HEK293T (cell line): ENCODE data around the gene ESR1.

Experiments
- BHLHE40 ChIP-seq: fragments of 450-650 bp; IDR thresholded peaks from 2 replicates; pipeline ENCODE4 v1.6.1; 2016; ENCODE audit warnings: mild to moderate bottlenecking, moderate library complexity, borderline replicate concordance
- CTBP1 ChIP-seq: fragments of 450-650 bp; IDR thresholded peaks from 2 replicates; pipeline ENCODE4 v1.6.1; 2016; ENCODE audit warnings: borderline replicate concordance
- FOXA1 ChIP-seq: fragments of 450-650 bp; IDR thresholded peaks from 2 replicates; pipeline ENCODE4 v1.6.1; 2016; ENCODE audit warnings: mild to moderate bottlenecking
- FOXK2 ChIP-seq: fragments of 450-650 bp; IDR thresholded peaks from 2 replicates; pipeline ENCODE4 v1.6.1; 2016; ENCODE audit warnings: mild to moderate bottlenecking
- FOXM1 ChIP-seq: fragments of 450-650 bp; IDR thresholded peaks from 2 replicates; pipeline ENCODE4 v1.6.1; 2017; ENCODE audit warnings: mild to moderate bottlenecking, borderline replicate concordance
- HDGF ChIP-seq: fragments of 450-650 bp; IDR thresholded peaks from 2 replicates; pipeline ENCODE4 v1.6.1; 2017; ENCODE audit warnings: antibody characterized with exemption, borderline replicate concordance
- L3MBTL2 ChIP-seq: fragments of 450-650 bp; conservative IDR thresholded peaks from 2 replicates; pipeline ENCODE4 v1.6.1; 2016; ENCODE audit warnings: mild to moderate bottlenecking
- LEF1 ChIP-seq: fragments of 450-650 bp; IDR thresholded peaks from 2 replicates; pipeline ENCODE4 v1.6.1; 2017; ENCODE audit warnings: mild to moderate bottlenecking, borderline replicate concordance
- NFRKB ChIP-seq: fragments of 450-650 bp; IDR thresholded peaks from 2 replicates; pipeline ENCODE4 v1.6.1; 2016; ENCODE audit warnings: mild to moderate bottlenecking, moderate library complexity
- SP1 ChIP-seq: fragments of 450-650 bp; IDR thresholded peaks from 2 replicates; pipeline ENCODE4 v1.6.1; 2017
- SUZ12 ChIP-seq: fragments of 450-650 bp; IDR thresholded peaks from 2 replicates; pipeline ENCODE4 v1.6.1; 2016; ENCODE audit warnings: mild to moderate bottlenecking
- ZNF384 ChIP-seq: fragments of 450-650 bp; IDR thresholded peaks from 2 replicates; pipeline ENCODE4 v1.6.1; 2016

DNA sequence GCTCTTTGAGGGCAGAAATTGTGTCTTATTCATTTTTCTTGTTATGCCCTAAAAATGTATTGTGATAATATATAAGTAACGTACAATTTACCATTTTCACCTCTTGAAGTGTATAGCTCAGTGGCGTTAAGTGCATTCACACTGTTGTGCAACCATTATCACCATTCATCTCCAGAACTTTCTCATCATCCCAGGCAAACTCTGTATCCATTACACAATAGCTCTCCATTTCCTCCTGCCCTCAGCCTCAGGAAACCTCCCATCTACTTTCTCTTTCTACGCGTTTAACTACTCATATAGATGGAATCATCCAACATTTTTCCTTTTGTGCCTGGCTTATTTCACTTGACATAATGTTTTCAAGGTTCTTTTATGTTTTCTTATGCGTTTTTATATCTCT is 184.6 kb downstream of the ESR1 start:
- TF ChIP-seq HDGF (no peak), SUZ12 (no peak), BHLHE40 (no peak), L3MBTL2 (no peak), SP1 (no peak), FOXA1 (no peak), LEF1 (no peak), ZNF384 (no peak), FOXM1 (no peak), NFRKB (no peak), FOXK2 (no peak), CTBP1 (no peak)
